ENCODE data around the gene KPNA5.
"Not testable (repeated sequence)": the region's sequence is repeated elsewhere in the genome, so short reads cannot be mapped to it uniquely, and the experiment has no call there.

DNA sequence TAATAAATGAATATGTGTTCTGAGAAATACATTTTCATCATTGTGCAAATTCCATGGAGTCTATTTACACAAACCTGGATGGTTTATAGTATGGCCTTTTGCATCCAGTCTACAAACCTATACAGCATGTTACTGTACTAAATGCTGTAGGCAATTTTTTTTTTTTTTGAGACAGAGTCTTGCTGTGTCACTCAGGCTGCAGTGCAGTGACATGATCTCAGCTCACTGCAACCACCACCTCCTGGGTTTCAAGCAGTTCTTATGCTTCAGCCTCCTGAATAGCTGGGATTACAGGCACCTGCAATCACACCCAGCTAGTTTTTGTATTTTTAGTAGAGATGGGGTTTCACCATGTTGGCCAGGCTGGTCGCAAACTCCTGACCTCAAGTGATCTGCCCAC lies 22.9 kb downstream of the KPNA5 start:
- TF ChIP-seq, protein P1, sequence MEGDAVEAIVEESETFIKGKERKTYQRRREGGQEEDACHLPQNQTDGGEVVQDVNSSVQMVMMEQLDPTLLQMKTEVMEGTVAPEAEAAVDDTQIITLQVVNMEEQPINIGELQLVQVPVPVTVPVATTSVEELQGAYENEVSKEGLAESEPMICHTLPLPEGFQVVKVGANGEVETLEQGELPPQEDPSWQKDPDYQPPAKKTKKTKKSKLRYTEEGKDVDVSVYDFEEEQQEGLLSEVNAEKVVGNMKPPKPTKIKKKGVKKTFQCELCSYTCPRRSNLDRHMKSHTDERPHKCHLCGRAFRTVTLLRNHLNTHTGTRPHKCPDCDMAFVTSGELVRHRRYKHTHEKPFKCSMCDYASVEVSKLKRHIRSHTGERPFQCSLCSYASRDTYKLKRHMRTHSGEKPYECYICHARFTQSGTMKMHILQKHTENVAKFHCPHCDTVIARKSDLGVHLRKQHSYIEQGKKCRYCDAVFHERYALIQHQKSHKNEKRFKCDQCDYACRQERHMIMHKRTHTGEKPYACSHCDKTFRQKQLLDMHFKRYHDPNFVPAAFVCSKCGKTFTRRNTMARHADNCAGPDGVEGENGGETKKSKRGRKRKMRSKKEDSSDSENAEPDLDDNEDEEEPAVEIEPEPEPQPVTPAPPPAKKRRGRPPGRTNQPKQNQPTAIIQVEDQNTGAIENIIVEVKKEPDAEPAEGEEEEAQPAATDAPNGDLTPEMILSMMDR (IDR thresholded peaks at IDR 0.05): not testable (repeated sequence)
- TF ChIP-seq POLR2A (IDR thresholded peaks at IDR 0.05): not testable (repeated sequence)

Data from testis (tissue), 2 donors.